Heart left ventricle (tissue), 13 donors: ENCODE measurements around the gene KIAA1217.

Source experiments
- CTCF ChIP-seq, 12 donors: fragments of 200-600 bp; sonication (generic) in 4 of 12; IDR thresholded peaks; one replicate each; pipeline versions ENCODE4 v1.5.0 to v1.8.0; 2018 to 2022; ENCODE audit warnings: antibody characterized with exemption in 12 of 12, mild to moderate bottlenecking in 5 of 12
- POLR2A ChIP-seq, 2 donors: fragments of 450-650 bp; IDR thresholded peaks; one replicate each; pipeline ENCODE4 v1.6.1; 2017; ENCODE audit warnings: antibody characterized with exemption in 2 of 2, mild to moderate bottlenecking in 2 of 2, moderate library complexity in 2 of 2
- donor health status: ischemic (EF 13 %, LVEDD 7.1; RV severe dilation, severe dysfunction).
- donor health status: DM: no; HTN: yes; CAD: no.
- donor health status: DM: no; HTN: no; CAD: no.
- donor health status: ischemic (EF 25% LVEDD 6.9; RV normal size, moderate dysfunction).
- donor health status: ischemic (EF 25% LVEDD 5.7; RV mildly dilated, moderate dysfunction).
- donor health status: ischemic (EF 35%, LVEDD 5.7; RV mildly dilated, moderate dysfunction).
- donor health status: nonischemic (EF 11% LVEDD 7.7; RV severe dilation, severe dysfunction).
- donor health status: DM: yes; HTN: yes; CAD: no.
- donor health status: PGD.
- donor health status: ischemic (EF 29% LVEDD 5.4; RV normal size, mild dysfunction).
- donor health status: nonischemic (EF 23%, LVEDD 6.1; RV moderate dilation, normal function).

- TF ChIP-seq CTCF (IDR thresholded peaks at IDR 0.05) (no peak), POLR2A (IDR thresholded peaks at IDR 0.05) (no peak)
These were observed 269.0 kb downstream of the KIAA1217 start for GRCh38 chr10:24477915-24478314.
